NCI-H2029 (cell line): ENCODE measurements around the gene ACTA2.

ENCODE experiments used
- DNase-seq: peaks from one replicate; lab custom pipeline; 2025; lab: John Stamatoyannopoulos, UW

Gene ACTA2

GRCh38 chr10:88918191-88918905 lies 34.2 kb downstream of the ACTA2 start:
- no peak for DNase-seq

- no peak for DNase-seq
Observed at GRCh38 chr10:88916986-88917385, 35.6 kb downstream of the ACTA2 start.

GRCh38 chr10:88916231-88916630 lies 36.3 kb downstream of the ACTA2 start:
- no peak for DNase-seq

- no peak for DNase-seq
Observed at GRCh38 chr10:88915781-88916180, 36.8 kb downstream of the ACTA2 start.

- DNase-seq, result no peak
Observed at GRCh38 chr10:88913788-88914187, 38.8 kb downstream of the ACTA2 start.

GRCh38 chr10:88913127-88913526 lies 39.4 kb downstream of the ACTA2 start:
- peak; percentile 24 for DNase-seq

- DNase-seq, result no peak
Observed at GRCh38 chr10:88911851-88912250, 40.7 kb downstream of the ACTA2 start.

- no peak for DNase-seq
Observed at GRCh38 chr10:88911116-88911515, 41.5 kb downstream of the ACTA2 start.

- no peak for DNase-seq
Observed at GRCh38 chr10:88908194-88908593, 44.4 kb downstream of the ACTA2 start.

- no peak for DNase-seq
Observed at GRCh38 chr10:88906921-88907320, 45.7 kb downstream of the ACTA2 start.

- DNase-seq, result no peak
Observed at GRCh38 chr10:88903715-88904114, 48.9 kb downstream of the ACTA2 start.

GRCh38 chr10:88901984-88902789 lies 50.4 kb downstream of the ACTA2 start:
- no peak for DNase-seq

- DNase-seq, result no peak
Observed at GRCh38 chr10:88901206-88901983, 51.2 kb downstream of the ACTA2 start.

- no peak for DNase-seq
Observed at GRCh38 chr10:88899886-88900285, 52.7 kb downstream of the ACTA2 start.

- no peak for DNase-seq
Observed at GRCh38 chr10:88898727-88899126, 53.8 kb downstream of the ACTA2 start.

GRCh38 chr10:88896994-88897853 lies 55.3 kb downstream of the ACTA2 start:
- no peak for DNase-seq

GRCh38 chr10:88896372-88896993 lies 56.1 kb downstream of the ACTA2 start:
- DNase-seq, result no peak

GRCh38 chr10:88895250-88895649 lies 57.3 kb downstream of the ACTA2 start:
- DNase-seq, result no peak

- DNase-seq, result no peak
Observed at GRCh38 chr10:88893611-88894010, 59.0 kb downstream of the ACTA2 start.

GRCh38 chr10:88892222-88892967 lies 60.2 kb downstream of the ACTA2 start:
- DNase-seq, result no peak
